ENCODE results near the gene RPL35A.
"Not testable (repeated sequence)": the region's sequence is repeated elsewhere in the genome, so short reads cannot be mapped to it uniquely, and the experiment has no call there.

DNA sequence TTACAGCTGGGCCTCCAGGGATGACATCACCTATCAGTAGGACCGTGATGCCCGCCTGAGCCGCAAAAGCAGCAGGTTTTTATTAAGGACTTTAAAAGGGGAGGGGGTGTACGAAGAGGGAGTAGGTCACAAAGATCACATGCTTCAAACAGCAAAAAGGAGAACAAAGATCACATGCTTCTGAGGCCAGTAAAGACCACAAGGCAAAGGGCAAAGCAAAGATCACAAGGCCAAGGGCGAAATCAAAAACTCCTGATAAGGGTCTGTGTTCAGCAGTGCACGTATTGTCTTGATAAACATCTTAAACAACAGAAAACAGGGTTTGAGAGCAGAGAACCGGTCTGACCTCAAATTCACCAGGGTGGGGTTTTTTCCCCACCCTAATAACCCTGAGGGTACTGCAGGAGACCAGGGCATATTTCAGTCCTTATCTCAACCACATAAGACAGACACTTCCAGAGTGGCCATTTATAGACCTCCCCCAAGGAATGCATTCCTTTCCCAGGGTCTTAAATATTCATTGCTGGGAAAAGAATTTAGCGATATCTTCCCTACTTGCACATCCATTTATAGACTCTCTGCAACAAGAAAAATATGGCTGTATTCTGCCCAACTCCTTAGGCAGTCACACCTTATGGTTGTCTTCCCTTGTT, 17.5 kb downstream of the RPL35A start:
- TF ChIP-seq, protein P1, sequence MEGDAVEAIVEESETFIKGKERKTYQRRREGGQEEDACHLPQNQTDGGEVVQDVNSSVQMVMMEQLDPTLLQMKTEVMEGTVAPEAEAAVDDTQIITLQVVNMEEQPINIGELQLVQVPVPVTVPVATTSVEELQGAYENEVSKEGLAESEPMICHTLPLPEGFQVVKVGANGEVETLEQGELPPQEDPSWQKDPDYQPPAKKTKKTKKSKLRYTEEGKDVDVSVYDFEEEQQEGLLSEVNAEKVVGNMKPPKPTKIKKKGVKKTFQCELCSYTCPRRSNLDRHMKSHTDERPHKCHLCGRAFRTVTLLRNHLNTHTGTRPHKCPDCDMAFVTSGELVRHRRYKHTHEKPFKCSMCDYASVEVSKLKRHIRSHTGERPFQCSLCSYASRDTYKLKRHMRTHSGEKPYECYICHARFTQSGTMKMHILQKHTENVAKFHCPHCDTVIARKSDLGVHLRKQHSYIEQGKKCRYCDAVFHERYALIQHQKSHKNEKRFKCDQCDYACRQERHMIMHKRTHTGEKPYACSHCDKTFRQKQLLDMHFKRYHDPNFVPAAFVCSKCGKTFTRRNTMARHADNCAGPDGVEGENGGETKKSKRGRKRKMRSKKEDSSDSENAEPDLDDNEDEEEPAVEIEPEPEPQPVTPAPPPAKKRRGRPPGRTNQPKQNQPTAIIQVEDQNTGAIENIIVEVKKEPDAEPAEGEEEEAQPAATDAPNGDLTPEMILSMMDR (conservative IDR thresholded peaks at IDR 0.05; ENCODE audit: low read depth in 2 of 2), result not testable (repeated sequence)
- not testable (repeated sequence) for TF ChIP-seq EZH2 (IDR thresholded peaks at IDR 0.05; ENCODE audit: low read depth, unreplicated experiment); EZH2phosphoT487 (IDR thresholded peaks at IDR 0.05; ENCODE audit: unreplicated experiment); ZNF114 (CRISPR knock-in tag; IDR thresholded peaks at IDR 0.05); POLR2AphosphoS5 (IDR thresholded peaks at IDR 0.05; ENCODE audit: low read depth); NANOG (IDR thresholded peaks at IDR 0.05; ENCODE audit: borderline replicate concordance); JUNB (IDR thresholded peaks at IDR 0.05; ENCODE audit: unreplicated experiment); CREB1 (CRISPR knock-in tag; IDR thresholded peaks at IDR 0.05; ENCODE audit: low read depth); STAT1 (IDR thresholded peaks at IDR 0.05; ENCODE audit: unreplicated experiment)
- TF ChIP-seq, protein P2, sequence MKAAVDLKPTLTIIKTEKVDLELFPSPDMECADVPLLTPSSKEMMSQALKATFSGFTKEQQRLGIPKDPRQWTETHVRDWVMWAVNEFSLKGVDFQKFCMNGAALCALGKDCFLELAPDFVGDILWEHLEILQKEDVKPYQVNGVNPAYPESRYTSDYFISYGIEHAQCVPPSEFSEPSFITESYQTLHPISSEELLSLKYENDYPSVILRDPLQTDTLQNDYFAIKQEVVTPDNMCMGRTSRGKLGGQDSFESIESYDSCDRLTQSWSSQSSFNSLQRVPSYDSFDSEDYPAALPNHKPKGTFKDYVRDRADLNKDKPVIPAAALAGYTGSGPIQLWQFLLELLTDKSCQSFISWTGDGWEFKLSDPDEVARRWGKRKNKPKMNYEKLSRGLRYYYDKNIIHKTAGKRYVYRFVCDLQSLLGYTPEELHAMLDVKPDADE (IDR thresholded peaks at IDR 0.05), result not testable (repeated sequence)
- TF ChIP-seq, protein P3, sequence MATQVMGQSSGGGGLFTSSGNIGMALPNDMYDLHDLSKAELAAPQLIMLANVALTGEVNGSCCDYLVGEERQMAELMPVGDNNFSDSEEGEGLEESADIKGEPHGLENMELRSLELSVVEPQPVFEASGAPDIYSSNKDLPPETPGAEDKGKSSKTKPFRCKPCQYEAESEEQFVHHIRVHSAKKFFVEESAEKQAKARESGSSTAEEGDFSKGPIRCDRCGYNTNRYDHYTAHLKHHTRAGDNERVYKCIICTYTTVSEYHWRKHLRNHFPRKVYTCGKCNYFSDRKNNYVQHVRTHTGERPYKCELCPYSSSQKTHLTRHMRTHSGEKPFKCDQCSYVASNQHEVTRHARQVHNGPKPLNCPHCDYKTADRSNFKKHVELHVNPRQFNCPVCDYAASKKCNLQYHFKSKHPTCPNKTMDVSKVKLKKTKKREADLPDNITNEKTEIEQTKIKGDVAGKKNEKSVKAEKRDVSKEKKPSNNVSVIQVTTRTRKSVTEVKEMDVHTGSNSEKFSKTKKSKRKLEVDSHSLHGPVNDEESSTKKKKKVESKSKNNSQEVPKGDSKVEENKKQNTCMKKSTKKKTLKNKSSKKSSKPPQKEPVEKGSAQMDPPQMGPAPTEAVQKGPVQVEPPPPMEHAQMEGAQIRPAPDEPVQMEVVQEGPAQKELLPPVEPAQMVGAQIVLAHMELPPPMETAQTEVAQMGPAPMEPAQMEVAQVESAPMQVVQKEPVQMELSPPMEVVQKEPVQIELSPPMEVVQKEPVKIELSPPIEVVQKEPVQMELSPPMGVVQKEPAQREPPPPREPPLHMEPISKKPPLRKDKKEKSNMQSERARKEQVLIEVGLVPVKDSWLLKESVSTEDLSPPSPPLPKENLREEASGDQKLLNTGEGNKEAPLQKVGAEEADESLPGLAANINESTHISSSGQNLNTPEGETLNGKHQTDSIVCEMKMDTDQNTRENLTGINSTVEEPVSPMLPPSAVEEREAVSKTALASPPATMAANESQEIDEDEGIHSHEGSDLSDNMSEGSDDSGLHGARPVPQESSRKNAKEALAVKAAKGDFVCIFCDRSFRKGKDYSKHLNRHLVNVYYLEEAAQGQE (IDR thresholded peaks at IDR 0.05; ENCODE audit: unreplicated experiment), result not testable (repeated sequence)

Data from GM23338 (cell line).